KMS-11 (cell line): ENCODE measurements around the gene TM9SF1.

ENCODE experiments used
- H2AFZ ChIP-seq: fragments of 200-600 bp; sonication (generic); 2 replicates; pipeline ENCODE4 v1.6.1; 2016; ENCODE audit warnings: antibody characterized with exemption, mixed run types, low read depth
- H3K27ac ChIP-seq: fragments of 200-600 bp; sonication (generic); 2 replicates; pipeline ENCODE4 v1.6.1; 2016; ENCODE audit warnings: mild to moderate bottlenecking, mixed run types
- H3K27me3 ChIP-seq: fragments of 200-600 bp; sonication (generic); 2 replicates; pipeline ENCODE4 v1.6.1; 2017; ENCODE audit warnings: mild to moderate bottlenecking, low read depth, mixed run types, moderate library complexity; ENCODE audit not compliant: insufficient read depth
- H3K36me3 ChIP-seq: fragments of 200-600 bp; sonication (generic); 2 replicates; pipeline ENCODE4 v1.6.1; 2017; ENCODE audit warnings: mild to moderate bottlenecking, mixed run types; ENCODE audit not compliant: insufficient read depth
- H3K4me1 ChIP-seq: fragments of 200-600 bp; sonication (generic); 2 replicates; pipeline ENCODE4 v1.6.1; 2016; ENCODE audit warnings: mild to moderate bottlenecking, low read depth, mixed run types; ENCODE audit not compliant: poor library complexity, severe bottlenecking
- H3K4me2 ChIP-seq: fragments of 200-600 bp; sonication (generic); 2 replicates; pipeline ENCODE4 v1.7.0; 2016; ENCODE audit warnings: mild to moderate bottlenecking, mixed run types
- H3K4me3 ChIP-seq: fragments of 200-600 bp; sonication (generic); IDR thresholded peaks from 2 replicates; pipeline ENCODE4 v1.6.1; 2017; ENCODE audit warnings: low read depth, low read length, mixed read lengths; ENCODE audit not compliant: insufficient read depth
- H3K79me2 ChIP-seq: fragments of 200-600 bp; sonication (generic); 2 replicates; pipeline ENCODE4 v1.6.1; 2016; ENCODE audit warnings: low read depth, mixed run types; ENCODE audit not compliant: insufficient read depth
- H3K9ac ChIP-seq: fragments of 200-600 bp; sonication (generic); 2 replicates; pipeline ENCODE4 v1.6.1; 2016; ENCODE audit warnings: mild to moderate bottlenecking, mixed run types
- H4K20me1 ChIP-seq: fragments of 200-600 bp; sonication (generic); 2 replicates; pipeline ENCODE4 v1.6.1; 2016; ENCODE audit warnings: mild to moderate bottlenecking, mixed run types; ENCODE audit not compliant: insufficient read depth
- TF ChIP-seq, protein P1 (sequence below): fragments of 200-600 bp; sonication (generic); conservative IDR thresholded peaks from 2 replicates; pipeline ENCODE4 v1.6.1; 2017; ENCODE audit warnings: low read depth, mild to moderate bottlenecking, antibody characterized with exemption, low read length, moderate library complexity, mixed read lengths

Gene TM9SF1

DNA sequence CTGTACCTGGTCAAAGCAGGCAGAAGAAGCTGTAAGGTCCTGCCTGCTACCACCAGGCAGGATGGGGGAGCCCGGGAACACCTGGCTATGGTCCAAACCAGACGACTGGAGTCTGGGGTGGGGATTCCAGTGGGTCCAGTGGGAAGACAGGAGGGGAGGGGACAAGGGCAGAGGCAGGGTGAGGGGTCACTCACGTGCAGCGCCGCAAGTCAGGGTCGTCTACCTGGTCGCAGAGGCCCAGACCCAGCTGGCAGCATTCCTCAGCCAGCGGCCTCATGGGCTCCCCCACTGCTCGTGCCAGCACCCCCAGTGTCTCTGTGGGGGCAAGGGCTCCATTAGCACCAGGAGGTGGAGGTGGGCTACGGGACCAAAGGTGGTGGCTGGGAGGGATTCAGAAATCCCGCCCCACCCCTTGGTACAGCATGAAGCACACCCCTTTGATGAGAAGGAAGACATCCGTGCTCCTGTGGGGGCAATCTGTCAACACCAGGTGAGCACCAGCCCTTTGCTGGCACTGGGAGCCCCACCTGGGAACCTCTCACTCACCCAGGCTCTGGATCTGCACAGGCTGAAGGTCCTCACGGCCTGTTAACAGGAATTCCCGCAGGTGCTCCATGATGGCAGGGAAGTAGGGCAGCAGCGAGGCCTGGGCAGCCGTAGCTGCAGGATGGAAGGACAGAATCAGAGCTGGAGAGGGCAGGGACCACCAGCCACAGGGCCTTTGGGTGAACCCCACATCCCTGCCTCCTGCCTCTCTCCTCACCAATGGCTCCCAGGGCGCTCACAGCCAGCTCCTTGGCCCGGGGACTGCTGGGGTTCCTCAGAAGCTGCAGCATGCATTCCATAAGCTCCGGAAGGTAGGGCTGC is 10.9 kb downstream of the TM9SF1 start:
- Histone ChIP-seq H3K79me2 (peaks cover 7% of the 10 kb centered on the region; the same call in 1 of the 2 replicates), H3K9ac (no peak overlapping the region), H3K36me3 (no peaks in the 10 kb centered on the region), H3K27ac (no peak overlapping the region), H3K4me2 (no peak overlapping the region), H3K27me3 (no peaks in the 10 kb centered on the region), H3K4me3 (no peak overlapping the region), H2AFZ (no peak overlapping the region), H4K20me1 (no peaks in the 10 kb centered on the region), H3K4me1 (peaks cover 14% of the 10 kb centered on the region)
- TF ChIP-seq, protein P1, sequence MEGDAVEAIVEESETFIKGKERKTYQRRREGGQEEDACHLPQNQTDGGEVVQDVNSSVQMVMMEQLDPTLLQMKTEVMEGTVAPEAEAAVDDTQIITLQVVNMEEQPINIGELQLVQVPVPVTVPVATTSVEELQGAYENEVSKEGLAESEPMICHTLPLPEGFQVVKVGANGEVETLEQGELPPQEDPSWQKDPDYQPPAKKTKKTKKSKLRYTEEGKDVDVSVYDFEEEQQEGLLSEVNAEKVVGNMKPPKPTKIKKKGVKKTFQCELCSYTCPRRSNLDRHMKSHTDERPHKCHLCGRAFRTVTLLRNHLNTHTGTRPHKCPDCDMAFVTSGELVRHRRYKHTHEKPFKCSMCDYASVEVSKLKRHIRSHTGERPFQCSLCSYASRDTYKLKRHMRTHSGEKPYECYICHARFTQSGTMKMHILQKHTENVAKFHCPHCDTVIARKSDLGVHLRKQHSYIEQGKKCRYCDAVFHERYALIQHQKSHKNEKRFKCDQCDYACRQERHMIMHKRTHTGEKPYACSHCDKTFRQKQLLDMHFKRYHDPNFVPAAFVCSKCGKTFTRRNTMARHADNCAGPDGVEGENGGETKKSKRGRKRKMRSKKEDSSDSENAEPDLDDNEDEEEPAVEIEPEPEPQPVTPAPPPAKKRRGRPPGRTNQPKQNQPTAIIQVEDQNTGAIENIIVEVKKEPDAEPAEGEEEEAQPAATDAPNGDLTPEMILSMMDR = no peak

DNA sequence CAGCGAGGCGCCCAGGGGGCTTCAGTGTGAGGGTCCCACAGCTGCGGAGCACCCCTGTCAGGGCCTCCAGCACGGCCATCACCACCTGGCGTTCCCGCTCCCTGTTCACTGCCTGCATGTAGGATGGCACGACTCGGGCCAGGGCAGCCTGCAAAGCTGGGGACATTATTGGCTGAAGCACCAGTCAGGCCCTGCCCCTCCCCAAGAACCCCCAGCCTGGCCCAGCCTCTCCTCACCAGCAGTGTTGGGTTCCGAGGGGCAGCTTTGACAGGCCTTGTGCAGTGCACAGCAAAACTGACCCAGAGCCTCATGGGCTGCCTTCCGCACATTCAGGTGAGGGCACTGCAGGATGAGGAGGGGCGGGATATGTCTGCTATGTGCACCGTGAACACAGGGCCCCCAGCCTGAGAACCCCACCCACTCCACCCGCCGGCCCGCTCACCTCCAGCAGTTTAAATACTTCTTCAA is 12.2 kb downstream of the TM9SF1 start:
- Histone ChIP-seq H4K20me1 (no peaks in the 10 kb centered on the region), H3K4me3 (no peak overlapping the region), H3K27me3 (no peaks in the 10 kb centered on the region), H3K79me2 (peaks cover 7% of the 10 kb centered on the region; the same call in 1 of the 2 replicates), H3K4me2 (no peak overlapping the region), H3K4me1 (peaks cover 9% of the 10 kb centered on the region), H3K9ac (no peak overlapping the region), H3K27ac (no peak overlapping the region), H3K36me3 (no peaks in the 10 kb centered on the region), H2AFZ (no peak overlapping the region)
- TF ChIP-seq, protein P1 = no peak

DNA sequence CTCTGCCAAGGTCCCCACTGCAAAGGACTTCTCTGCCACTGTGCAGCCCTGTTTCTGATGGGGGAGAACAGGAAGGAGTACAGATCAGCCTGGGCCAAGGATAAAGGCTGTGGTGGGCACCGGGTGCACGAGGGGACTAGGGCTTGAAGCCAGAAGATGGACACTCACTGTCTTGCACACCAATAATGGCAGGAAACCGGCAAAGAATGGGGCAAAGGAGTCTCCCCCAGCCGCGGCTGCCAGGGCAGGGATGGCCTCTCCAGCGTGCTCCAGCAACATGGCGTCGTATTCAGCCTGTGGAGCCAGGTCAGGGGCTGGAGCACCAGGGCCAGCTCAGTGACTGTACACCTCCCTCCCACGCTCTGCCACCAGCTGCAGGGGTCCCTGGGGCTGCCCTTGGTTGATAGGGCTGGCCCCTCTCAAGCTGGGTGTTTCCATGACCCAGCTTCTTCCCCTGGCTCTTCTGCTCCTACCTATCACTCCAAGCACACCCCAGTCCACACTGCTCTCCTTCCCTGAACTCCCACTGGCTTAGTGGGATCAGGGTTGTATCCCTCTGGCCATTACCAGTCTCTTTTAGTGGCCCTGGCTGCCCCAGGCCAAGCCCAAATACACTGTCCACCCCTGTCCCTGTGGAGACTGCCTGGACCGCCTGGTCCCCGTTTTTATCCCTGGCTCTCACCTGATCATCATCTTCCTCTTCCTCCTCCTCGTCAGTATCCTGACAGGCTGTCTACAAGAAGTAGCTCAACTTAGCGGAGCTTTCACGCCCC is 12.9 kb downstream of the TM9SF1 start:
- Histone ChIP-seq H3K4me3 (no peak overlapping the region), H4K20me1 (no peaks in the 10 kb centered on the region), H3K4me2 (no peak overlapping the region), H3K27ac (no peak overlapping the region), H2AFZ (no peak overlapping the region), H3K36me3 (no peaks in the 10 kb centered on the region), H3K27me3 (no peaks in the 10 kb centered on the region), H3K79me2 (peaks cover 3% of the 10 kb centered on the region; the same call in 1 of the 2 replicates), H3K4me1 (peaks cover 2% of the 10 kb centered on the region), H3K9ac (no peak overlapping the region)
- TF ChIP-seq, protein P1 = no peak

DNA sequence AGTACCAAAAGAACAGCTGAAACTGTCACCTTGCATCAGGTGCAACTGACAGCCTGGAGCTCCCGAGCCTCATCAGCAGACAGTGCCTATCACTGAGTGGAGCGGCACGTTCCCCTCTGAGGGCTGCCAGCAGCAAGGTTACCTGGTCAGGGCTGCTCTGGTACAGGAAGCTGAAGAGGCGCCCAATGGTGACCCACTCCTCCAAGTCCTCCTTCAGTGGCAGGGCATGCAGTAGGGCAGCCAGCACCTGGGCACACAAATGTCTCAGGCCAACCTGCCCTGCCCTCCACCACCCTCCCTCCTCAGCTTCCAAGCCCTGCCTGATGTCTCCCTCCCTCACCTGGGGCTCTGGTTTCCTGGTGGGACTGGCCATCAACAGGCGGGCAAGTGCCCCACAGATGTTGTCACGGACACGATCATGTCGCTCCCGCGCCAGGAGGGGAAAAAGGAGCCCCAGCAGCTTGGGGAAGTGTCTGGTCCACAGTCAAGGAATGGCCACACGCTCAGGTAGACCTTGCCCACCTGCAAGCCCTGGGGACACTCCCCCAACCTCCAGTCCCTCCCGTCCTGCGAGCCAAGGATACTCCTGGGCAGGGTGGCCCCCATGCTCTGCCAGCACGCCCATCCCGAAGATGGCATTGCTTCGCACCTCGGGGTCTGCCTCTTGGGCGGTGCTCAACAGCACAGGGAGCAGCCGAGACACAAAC is 13.7 kb downstream of the TM9SF1 start:
- TF ChIP-seq, protein P1 = no peak
- Histone ChIP-seq H3K27ac (no peak overlapping the region), H3K9ac (no peak overlapping the region), H2AFZ (no peak overlapping the region), H3K36me3 (no peaks in the 10 kb centered on the region), H3K4me1 (no peaks in the 10 kb centered on the region), H4K20me1 (no peaks in the 10 kb centered on the region), H3K4me2 (no peak overlapping the region), H3K27me3 (no peaks in the 10 kb centered on the region), H3K4me3 (no peak overlapping the region), H3K79me2 (no peaks in the 10 kb centered on the region)
